GM21576 (cell line): ENCODE results near the gene ITIH2.
"Not testable (repeated sequence)": the region's sequence is repeated elsewhere in the genome, so short reads cannot be mapped to it uniquely, and the experiment has no call there.

ENCODE experiments used
- ATAC-seq: cut with Tn5 transposase; IDR thresholded peaks from one replicate; pipeline ENCODE4 v1.9.1; 2021; ENCODE audit warnings: mild to moderate bottlenecking, moderate library complexity; ENCODE audit not compliant: unreplicated experiment

Gene ITIH2

GRCh38 chr10:7738536-7739407 lies 35.7 kb downstream of the ITIH2 start:
- ATAC-seq: no peak

GRCh38 chr10:7744307-7744706 lies 41.2 kb downstream of the ITIH2 start:
- no peak for ATAC-seq

GRCh38 chr10:7748637-7749036 lies 45.5 kb downstream of the ITIH2 start:
- ATAC-seq: not testable (repeated sequence)

GRCh38 chr10:7750222-7750621 lies 47.1 kb downstream of the ITIH2 start:
- ATAC-seq: no peak

- no peak for ATAC-seq
Observed at GRCh38 chr10:7752251-7752650, 49.1 kb downstream of the ITIH2 start.

GRCh38 chr10:7755103-7755502 lies 52.0 kb downstream of the ITIH2 start:
- ATAC-seq: no peak

- ATAC-seq: no peak
Observed at GRCh38 chr10:7756360-7756992, 53.4 kb downstream of the ITIH2 start.

- no peak for ATAC-seq
Observed at GRCh38 chr10:7763929-7764328, 60.8 kb downstream of the ITIH2 start.

GRCh38 chr10:7766241-7766640 lies 63.1 kb downstream of the ITIH2 start:
- ATAC-seq: no peak

- no peak for ATAC-seq
Observed at GRCh38 chr10:7767209-7767608, 64.1 kb downstream of the ITIH2 start.

GRCh38 chr10:7768417-7768816 lies 65.3 kb downstream of the ITIH2 start:
- ATAC-seq: no peak

- no peak for ATAC-seq
Observed at GRCh38 chr10:7773845-7774801, 71.0 kb downstream of the ITIH2 start.

GRCh38 chr10:7776777-7777176 lies 73.7 kb downstream of the ITIH2 start:
- no peak for ATAC-seq

GRCh38 chr10:7782194-7782593 lies 79.1 kb downstream of the ITIH2 start:
- ATAC-seq: not testable (repeated sequence)

GRCh38 chr10:7786430-7786829 lies 83.3 kb downstream of the ITIH2 start:
- ATAC-seq: no peak

- ATAC-seq: no peak
Observed at GRCh38 chr10:7787150-7787856, 84.2 kb downstream of the ITIH2 start.

- ATAC-seq: peak; percentile 97
Observed at GRCh38 chr10:7787857-7788638, 84.9 kb downstream of the ITIH2 start, which contains the start of the genes ATP5F1C and KIN. TSS of gene ATP5F1C (plus strand) at chr10:7788177. CDS start at chr10:7788208, 31 bp downstream. TSS of gene KIN (minus strand) at chr10:7787993. CDS start at chr10:7787933, 60 bp downstream.

GRCh38 chr10:7788639-7789286 lies 85.6 kb downstream of the ITIH2 start:
- peak; percentile 11 for ATAC-seq

GRCh38 chr10:7789390-7789789 lies 86.3 kb downstream of the ITIH2 start:
- no peak for ATAC-seq
